NCI-H1417 (cell line): ENCODE data around the gene DEFB132.

Experiments
- DNase-seq, 3 experiments: peaks; one replicate each; lab custom pipeline; 2025; lab: John Stamatoyannopoulos, UW

Gene DEFB132

DNA sequence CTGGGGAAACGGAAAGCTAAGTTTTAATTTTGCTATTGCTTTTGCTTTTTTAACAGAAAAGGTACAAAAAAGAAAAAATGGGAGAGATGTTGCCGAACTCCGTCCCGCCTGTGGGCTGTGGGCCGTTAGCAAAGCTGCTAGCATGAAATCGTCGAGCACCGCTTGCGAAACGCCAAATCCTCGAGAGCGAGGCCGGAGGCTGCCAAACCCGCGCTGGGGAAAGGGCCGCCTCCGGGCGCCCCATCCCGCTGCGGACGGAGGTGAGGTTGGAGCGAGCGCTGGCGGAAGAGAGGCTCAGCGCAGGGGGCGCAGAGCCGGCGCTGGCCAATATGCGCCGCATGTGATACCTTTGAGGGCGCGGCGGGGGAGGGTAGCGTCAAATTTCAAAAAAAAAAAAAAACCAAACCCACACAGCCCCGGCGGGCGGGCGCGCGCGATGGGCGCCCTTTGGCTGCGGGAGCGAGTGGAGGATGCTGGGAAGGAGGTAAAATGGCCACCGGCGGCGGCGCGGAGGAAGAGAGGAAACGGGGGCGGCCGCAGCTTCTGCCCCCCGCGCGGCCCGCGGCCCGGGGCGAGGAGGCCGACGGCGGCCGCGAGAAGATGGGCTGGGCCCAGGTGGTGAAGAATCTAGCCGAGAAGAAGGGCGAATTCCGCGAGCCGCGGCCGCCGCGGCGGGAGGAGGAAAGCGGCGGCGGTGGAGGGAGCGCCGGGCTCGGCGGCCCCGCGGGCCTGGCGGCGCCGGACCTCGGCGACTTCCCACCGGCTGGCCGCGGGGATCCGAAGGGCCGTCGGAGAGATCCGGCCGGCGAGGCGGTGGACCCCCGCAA, 39.8 kb downstream of the DEFB132 start, which contains the start of gene ZCCHC3:
TSS of gene ZCCHC3 (plus strand) at position 473 of the 827 bp plus-strand sequence. CDS start at position 490, 17 bp downstream.
- DNase-seq: peak; percentile 96 to 98 (median 97)

DNA sequence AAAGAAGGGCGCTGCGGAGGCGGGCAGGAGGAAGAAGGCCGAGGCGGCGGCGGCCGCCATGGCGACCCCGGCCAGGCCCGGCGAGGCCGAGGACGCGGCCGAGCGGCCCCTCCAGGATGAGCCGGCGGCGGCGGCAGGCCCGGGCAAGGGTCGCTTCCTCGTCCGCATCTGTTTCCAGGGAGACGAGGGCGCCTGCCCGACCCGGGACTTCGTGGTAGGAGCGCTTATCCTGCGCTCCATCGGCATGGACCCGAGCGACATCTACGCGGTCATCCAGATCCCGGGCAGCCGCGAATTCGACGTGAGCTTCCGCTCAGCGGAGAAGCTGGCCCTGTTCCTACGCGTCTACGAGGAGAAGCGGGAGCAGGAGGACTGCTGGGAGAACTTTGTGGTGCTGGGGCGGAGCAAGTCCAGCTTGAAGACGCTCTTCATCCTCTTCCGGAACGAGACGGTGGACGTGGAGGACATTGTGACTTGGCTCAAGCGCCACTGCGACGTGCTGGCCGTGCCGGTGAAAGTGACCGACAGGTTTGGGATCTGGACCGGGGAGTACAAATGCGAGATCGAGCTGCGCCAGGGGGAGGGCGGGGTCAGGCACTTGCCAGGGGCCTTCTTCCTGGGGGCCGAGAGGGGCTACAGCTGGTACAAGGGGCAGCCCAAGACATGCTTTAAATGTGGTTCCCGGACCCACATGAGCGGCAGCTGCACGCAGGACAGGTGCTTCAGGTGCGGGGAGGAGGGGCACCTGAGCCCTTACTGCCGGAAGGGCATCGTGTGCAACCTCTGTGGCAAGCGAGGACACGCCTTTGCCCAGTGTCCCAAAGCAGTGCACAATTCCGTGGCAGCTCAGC, 40.6 kb downstream of the DEFB132 start:
- peak; percentile 62 to 90 (median 84) for DNase-seq

GRCh38 chr20:298776-299391, 41.4 kb downstream of the DEFB132 start:
- DNase-seq: no peak

- no peak for DNase-seq
These were observed 42.9 kb downstream of the DEFB132 start for GRCh38 chr20:300345-300990.

DNA sequence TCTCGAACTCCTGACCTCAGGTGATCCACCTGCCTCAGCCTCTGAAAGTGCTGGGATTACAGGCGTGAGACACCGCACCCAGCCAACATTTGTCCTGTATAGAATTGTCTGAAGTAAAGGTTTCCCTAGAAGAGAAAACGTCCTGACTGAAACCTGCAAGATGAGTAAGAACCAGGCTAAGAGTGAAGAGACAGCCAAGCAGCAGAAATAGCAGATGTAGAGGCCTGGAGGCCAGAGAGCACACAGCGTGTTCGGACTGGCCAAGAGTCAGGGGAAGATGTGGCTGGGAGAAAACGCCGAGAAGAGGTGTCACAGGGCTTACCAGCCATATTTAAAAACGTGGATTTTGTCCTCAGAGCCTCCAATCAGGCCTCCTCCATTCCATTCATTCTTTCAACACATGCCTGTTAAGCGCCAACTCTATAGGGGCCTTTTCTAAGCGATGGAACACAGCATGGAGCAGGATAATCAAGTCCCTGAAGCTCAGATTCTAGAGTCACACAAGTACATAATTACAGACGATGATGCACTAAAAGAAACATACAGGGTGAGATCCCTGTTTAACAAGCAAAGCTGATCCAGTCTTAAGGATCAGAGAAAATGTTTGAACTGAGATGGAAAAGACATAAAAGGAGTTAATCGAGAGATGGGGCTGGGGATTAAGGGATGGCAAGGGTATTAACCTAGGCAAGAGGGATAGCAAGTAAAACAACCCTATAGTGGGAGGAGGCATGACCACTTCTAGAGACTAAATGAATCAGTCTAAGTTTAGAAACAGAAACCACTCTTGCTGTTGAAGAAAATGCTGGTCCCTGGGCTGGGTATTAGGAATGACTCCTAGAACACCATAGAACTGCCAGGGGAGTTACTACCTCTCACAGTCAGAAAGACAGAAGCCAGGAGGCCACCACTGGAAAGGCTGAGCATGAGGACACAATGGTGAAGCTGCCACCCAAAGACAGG, 44.6 kb downstream of the DEFB132 start:
- DNase-seq: peak in 1 of 3 experiments; percentile 45

DNA sequence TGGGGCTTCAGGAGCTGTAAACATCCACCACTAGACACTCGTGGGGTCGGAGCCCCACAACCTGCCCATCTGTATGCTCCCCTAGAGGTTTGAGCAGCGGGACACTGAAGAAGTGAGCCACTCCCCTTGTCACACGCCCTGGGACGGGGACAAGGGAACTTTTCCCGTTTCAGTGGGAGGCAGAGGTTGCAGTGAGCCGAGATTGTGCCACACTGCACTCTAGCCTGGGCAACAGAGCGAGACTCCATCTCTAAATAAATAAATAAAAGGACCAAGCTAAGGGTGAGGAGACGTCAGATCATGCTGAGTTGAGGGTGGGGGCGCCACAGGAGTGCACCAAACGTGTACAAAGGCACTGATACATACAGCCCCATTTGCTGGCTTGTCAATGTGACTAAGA, 48.2 kb downstream of the DEFB132 start:
- DNase-seq: no peak

DNA sequence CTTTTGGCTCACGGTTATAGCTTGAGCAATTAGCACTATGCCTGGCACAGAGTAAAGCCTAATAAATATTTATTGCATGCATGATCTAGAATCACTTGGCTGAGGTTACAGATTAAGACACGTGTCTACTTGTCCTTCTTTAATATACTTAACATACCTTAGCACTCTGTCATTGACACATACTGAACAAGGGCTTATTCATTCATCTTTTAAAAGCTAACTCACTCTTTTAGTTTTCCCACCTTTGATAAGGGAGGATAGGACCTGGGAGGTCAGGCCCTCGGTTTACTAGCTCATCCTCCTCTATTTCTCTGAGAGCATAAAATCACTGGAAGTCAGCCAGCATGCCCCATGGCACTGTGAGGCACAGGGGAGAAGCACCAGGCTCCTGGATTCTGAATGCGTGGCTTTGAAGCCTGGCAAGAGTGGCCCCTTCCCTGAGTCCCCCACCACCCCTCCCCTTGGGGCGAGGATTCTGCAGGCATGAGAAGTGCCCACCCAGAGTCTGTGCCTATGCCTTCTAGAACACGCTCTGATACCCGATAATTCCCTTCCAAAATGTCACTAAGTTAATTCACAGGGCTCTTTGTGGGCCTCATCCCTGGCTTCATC, 51.0 kb downstream of the DEFB132 start:
- no peak for DNase-seq

DNA sequence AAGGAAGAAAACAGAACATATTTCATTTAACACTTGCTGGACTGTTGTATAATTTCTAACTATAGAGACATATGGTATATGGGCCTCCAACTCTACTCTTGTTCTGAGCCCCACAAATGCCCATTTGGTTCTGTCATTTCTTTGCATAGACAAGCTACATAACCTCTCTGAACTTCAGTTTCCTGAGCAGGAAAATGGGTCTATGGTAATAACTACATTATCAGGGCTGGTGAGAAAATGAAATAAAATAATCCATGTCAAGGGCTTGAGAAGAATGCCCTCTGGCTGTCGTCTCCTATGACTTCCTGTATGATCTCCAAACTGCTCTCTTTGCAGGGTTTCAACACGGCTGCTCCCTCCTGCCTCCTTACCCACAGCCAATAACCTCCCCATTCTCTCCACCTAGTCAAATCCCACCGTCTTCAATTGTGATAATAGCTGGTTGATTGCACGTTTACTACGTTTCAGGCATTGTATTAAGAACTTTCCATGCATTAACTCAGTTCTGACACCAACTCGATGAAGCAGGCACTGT, 51.8 kb downstream of the DEFB132 start:
- peak; percentile 44 to 72 (median 55) for DNase-seq

- peak; percentile 94 to 99 (median 98) for DNase-seq
These were observed 52.5 kb downstream of the DEFB132 start for GRCh38 chr20:309841-310644.

GRCh38 chr20:310645-311044, 53.1 kb downstream of the DEFB132 start:
- no peak for DNase-seq
